Liver (tissue), 9 donors: ENCODE results near the gene ZKSCAN8. TPM values are rescaled to one million over a fixed set of nuclear protein-coding genes. Genes with fewer than 3 reads are reported as not detected.
"Not testable (repeated sequence)": the region's sequence is repeated elsewhere in the genome, so short reads cannot be mapped to it uniquely, and the experiment has no call there.

ENCODE experiments used
- DNase-seq: peaks from one replicate; pipeline ENCODE4 v3.0.0-alpha.2; 2017; ENCODE audit warnings: low spot score
- H3K27ac ChIP-seq, 2 donors: one replicate each; pipeline ENCODE4 v1.7.0; 2013; ENCODE audit warnings: inconsistent platforms in 2 of 2, low read length in 2 of 2, control low read depth in 1 of 2, low read depth in 1 of 2, mild to moderate bottlenecking in 1 of 2
- H3K27me3 ChIP-seq, 4 donors: one replicate each; pipeline versions ENCODE4 v1.6.1 to v1.7.0; 2013; ENCODE audit warnings: low read length in 3 of 4, inconsistent platforms in 1 of 4, mild to moderate bottlenecking in 1 of 4, moderate library complexity in 1 of 4; ENCODE audit not compliant: control insufficient read depth in 4 of 4, insufficient read depth in 4 of 4
- H3K36me3 ChIP-seq, 4 donors: one replicate each; pipeline versions ENCODE4 v1.6.1 to v1.7.0; 2013; ENCODE audit warnings: low read length in 3 of 4, mild to moderate bottlenecking in 3 of 4, low read depth in 1 of 4, moderate library complexity in 1 of 4; ENCODE audit not compliant: control insufficient read depth in 4 of 4, insufficient read depth in 3 of 4
- H3K4me1 ChIP-seq, 4 donors: one replicate each; pipeline versions ENCODE4 v1.6.1 to v1.7.0; 2013; ENCODE audit warnings: low read length in 3 of 4, mild to moderate bottlenecking in 3 of 4, moderate library complexity in 1 of 4; ENCODE audit not compliant: control insufficient read depth in 4 of 4, insufficient read depth in 4 of 4
- H3K4me3 ChIP-seq, 3 donors: one replicate each; pipeline versions ENCODE4 v1.6.1 to v1.7.0; 2013; ENCODE audit warnings: low read length in 3 of 3, control low read depth in 1 of 3, low read depth in 1 of 3, mild to moderate bottlenecking in 1 of 3
- H3K9ac ChIP-seq, 2 donors: one replicate each; pipeline ENCODE4 v1.7.0; 2013; ENCODE audit warnings: low read length in 2 of 2, mild to moderate bottlenecking in 2 of 2, moderate library complexity in 2 of 2, control low read depth in 1 of 2, low read depth in 1 of 2
- H3K9me3 ChIP-seq, 4 donors: one replicate each; pipeline versions ENCODE4 v1.6.1 to v1.7.0; 2013; ENCODE audit warnings: low read length in 3 of 4; ENCODE audit not compliant: control insufficient read depth in 4 of 4
- EGR1 ChIP-seq, 2 donors: IDR thresholded peaks; 2 replicates each; pipeline ENCODE4 v1.6.1; 2016 to 2018; ENCODE audit warnings: antibody characterized with exemption in 2 of 2, low read depth in 2 of 2
- FOXA1 ChIP-seq: IDR thresholded peaks from 2 replicates; pipeline ENCODE4 v1.6.1; 2016; ENCODE audit warnings: antibody characterized with exemption
- FOXA2 ChIP-seq: IDR thresholded peaks from 2 replicates; pipeline ENCODE4 v1.6.1; 2016; ENCODE audit warnings: antibody characterized with exemption
- GABPA ChIP-seq, 2 donors: IDR thresholded peaks in 1 of 2; conservative IDR thresholded peaks in 1 of 2; 2 replicates each; pipeline ENCODE4 v1.6.1; 2016; ENCODE audit warnings: antibody characterized with exemption in 2 of 2, mild to moderate bottlenecking in 1 of 2, moderate library complexity in 1 of 2
- HNF4A ChIP-seq, 2 donors: conservative IDR thresholded peaks; 2 replicates each; pipeline ENCODE4 v1.6.1; 2016; ENCODE audit warnings: antibody characterized with exemption in 2 of 2, mild to moderate bottlenecking in 2 of 2
- HNF4G ChIP-seq: IDR thresholded peaks from 2 replicates; pipeline ENCODE4 v1.6.1; 2016; ENCODE audit warnings: antibody characterized with exemption
- JUND ChIP-seq, 2 donors: IDR thresholded peaks; 2 replicates each; pipeline ENCODE4 v1.6.1; 2016; ENCODE audit warnings: antibody characterized with exemption in 2 of 2
- NR2F2 ChIP-seq: IDR thresholded peaks from 2 replicates; pipeline ENCODE4 v1.6.1; 2016; ENCODE audit warnings: antibody characterized with exemption
- RAD21 ChIP-seq, 2 donors: IDR thresholded peaks; 2 replicates each; pipeline ENCODE4 v1.6.1; 2016; ENCODE audit warnings: antibody characterized with exemption in 2 of 2, mild to moderate bottlenecking in 2 of 2
- RXRA ChIP-seq, 2 donors: IDR thresholded peaks; 2 replicates each; pipeline ENCODE4 v1.6.1; 2017 to 2018; ENCODE audit warnings: antibody characterized with exemption in 2 of 2, mild to moderate bottlenecking in 1 of 2
- SP1 ChIP-seq: IDR thresholded peaks from 2 replicates; pipeline ENCODE4 v1.6.1; 2018; ENCODE audit warnings: antibody characterized with exemption, mild to moderate bottlenecking
- TAF1 ChIP-seq: conservative IDR thresholded peaks from 2 replicates; pipeline ENCODE4 v1.6.1; 2016; ENCODE audit warnings: antibody characterized with exemption, mild to moderate bottlenecking
- YY1 ChIP-seq: IDR thresholded peaks from 2 replicates; pipeline ENCODE4 v1.6.1; 2016; ENCODE audit warnings: antibody characterized with exemption, mild to moderate bottlenecking
- WGBS: extraction: QIAGEN DNeasy Blood & Tissue Kit; methylation state at CpG from one replicate; pipeline ENCODE4 v1.1.7; 2013; 5-methylcytosine and 5-hydroxymethylcytosine counted together
- polyA plus RNA-seq, 2 donors: library from polyadenylated mRNA; stranded (reverse) in 1 of 2; unstranded in 1 of 2; fragments of 200-250 nt in 1 of 2; fragments of >200 nt in 1 of 2; fragmentation: Nextera tagmentation in 1 of 2; extraction: Ambion mirVana in 1 of 2; gene quantifications; one replicate each; pipeline versions ENCODE4 v1.2.1 to v1.2.3, GENCODE V29; 2013 to 2015
- total RNA-seq, 2 donors: library from RNA; depleted of rRNA; stranded (reverse); fragments of >200 nt; gene quantifications; one replicate each; pipeline ENCODE4 v1.2.3, GENCODE V29; 2014
- TF ChIP-seq, protein P1 (sequence below): IDR thresholded peaks from 2 replicates; pipeline ENCODE4 v1.6.1; 2016; ENCODE audit warnings: antibody characterized with exemption
- TF ChIP-seq, protein P2 (sequence below): IDR thresholded peaks from 2 replicates; pipeline ENCODE4 v1.6.1; 2016; ENCODE audit warnings: antibody characterized with exemption
- TF ChIP-seq, protein P3 (sequence below): fragments of 150-350 bp; IDR thresholded peaks from 2 replicates; pipeline ENCODE4 v1.5.1; 2017; ENCODE audit warnings: improper control_type of control experiment, low read depth, low read length; ENCODE audit not compliant: missing input control
- TF ChIP-seq, protein P4 (sequence below): IDR thresholded peaks from 2 replicates; pipeline ENCODE4 v1.6.1; 2016; ENCODE audit warnings: antibody characterized with exemption, mild to moderate bottlenecking
- donor health status: healthy.
- donor health status: healthy.
- donor health status: healthy.
- donor health status: healthy.
- donor health status: healthy.

ZKSCAN8 gene
- total RNA-seq = 10 to 100 TPM; 11.0 to 13.4 TPM
- polyA plus RNA-seq = 1 to 10 TPM; 2.4 to 2.6 TPM

DNA sequence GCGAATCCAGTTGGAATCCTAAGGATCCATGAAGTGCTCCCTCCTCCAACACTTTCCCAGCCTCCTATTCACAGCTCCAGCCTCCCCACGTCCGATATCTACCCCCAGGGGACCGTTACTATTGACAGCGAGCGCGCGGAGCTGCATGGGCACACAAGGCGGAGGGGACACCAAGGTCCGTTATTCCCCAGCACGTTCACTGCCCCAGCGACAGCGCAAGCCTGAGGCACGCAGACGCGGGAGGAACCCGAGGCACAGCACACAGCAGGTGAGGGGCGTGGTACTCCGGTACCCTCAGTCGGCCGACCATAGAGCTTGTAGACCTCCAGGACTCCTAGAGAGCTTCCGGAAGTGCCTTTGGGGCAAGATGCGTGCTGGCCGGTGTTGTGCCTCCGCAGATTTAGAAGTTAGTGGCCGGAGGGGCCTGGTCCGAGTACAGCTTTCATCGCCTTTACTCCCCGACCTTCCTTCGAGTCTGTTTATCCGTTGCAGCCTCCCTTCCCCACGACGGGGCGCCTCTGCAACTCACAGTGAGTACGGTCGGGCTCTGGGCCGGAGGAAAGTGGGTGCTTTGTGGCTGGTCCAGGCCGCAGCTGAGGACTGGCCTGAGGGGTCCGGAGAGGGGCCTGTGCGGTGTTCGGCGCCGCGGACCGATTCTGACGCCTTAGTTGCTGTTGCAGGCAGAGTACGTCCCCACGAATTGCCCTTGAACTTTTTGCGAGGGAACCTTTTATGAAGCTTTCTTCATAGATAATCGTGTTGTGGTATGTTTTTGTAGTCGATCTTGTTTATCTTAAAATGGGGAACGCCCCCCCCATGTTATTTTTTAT is at the start of gene ZKSCAN8:
TSS of gene ZKSCAN8 (plus strand) at position 384 of the 830 bp plus-strand sequence. CDS start 6,525 bp downstream, outside the sequence.
- WGBS = under 1% methylated on average over 52 of the region's 52 CpGs
- Histone ChIP-seq H3K36me3 (peaks cover 0 to 12% (median under 1%) of the 10 kb centered on the region in 4 donors), H3K4me1 (peaks cover 4 to 27% (median 17%) of the 10 kb centered on the region in 4 donors), H3K27me3 (no peaks in the 10 kb centered on the region), H3K9ac (peak within 1 kb of the TSS; percentile 66 to 84), H3K27ac (peak within 1 kb of the TSS; percentile 38 to 64), H3K4me3 (peak within 1 kb of the TSS; percentile 74 to 93 (median 89)), H3K9me3 (no peaks in the 10 kb centered on the region)
- peak; percentile 83 for DNase-seq
- TF ChIP-seq, protein P1, sequence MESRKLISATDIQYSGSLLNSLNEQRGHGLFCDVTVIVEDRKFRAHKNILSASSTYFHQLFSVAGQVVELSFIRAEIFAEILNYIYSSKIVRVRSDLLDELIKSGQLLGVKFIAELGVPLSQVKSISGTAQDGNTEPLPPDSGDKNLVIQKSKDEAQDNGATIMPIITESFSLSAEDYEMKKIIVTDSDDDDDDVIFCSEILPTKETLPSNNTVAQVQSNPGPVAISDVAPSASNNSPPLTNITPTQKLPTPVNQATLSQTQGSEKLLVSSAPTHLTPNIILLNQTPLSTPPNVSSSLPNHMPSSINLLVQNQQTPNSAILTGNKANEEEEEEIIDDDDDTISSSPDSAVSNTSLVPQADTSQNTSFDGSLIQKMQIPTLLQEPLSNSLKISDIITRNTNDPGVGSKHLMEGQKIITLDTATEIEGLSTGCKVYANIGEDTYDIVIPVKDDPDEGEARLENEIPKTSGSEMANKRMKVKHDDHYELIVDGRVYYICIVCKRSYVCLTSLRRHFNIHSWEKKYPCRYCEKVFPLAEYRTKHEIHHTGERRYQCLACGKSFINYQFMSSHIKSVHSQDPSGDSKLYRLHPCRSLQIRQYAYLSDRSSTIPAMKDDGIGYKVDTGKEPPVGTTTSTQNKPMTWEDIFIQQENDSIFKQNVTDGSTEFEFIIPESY = peak; percentile 71
- TF ChIP-seq FOXA2 (no peak), TAF1 (peak; percentile 91), EGR1 (IDR thresholded peaks at IDR 0.05; ENCODE audit: low read depth in 2 of 2) (no peak), FOXA1 (no peak), GABPA (IDR thresholded peaks at IDR 0.05 in 1 of 2, conservative IDR thresholded peaks at IDR 0.05 in 1 of 2) (peak; percentile 85 to 94), RAD21 (IDR thresholded peaks at IDR 0.05) (peak; percentile 24 to 58), SP1 (peak; percentile 30), YY1 (peak; percentile 87), NR2F2 (no peak), HNF4G (no peak), RXRA (IDR thresholded peaks at IDR 0.05) (peak; percentile 27 to 43), JUND (IDR thresholded peaks at IDR 0.05) (peak in 1 of 2 donors; percentile 16), HNF4A (conservative IDR thresholded peaks at IDR 0.05) (peak; percentile 25)
- TF ChIP-seq, protein P2, sequence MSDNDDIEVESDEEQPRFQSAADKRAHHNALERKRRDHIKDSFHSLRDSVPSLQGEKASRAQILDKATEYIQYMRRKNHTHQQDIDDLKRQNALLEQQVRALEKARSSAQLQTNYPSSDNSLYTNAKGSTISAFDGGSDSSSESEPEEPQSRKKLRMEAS = peak; percentile 83
- TF ChIP-seq, protein P3, sequence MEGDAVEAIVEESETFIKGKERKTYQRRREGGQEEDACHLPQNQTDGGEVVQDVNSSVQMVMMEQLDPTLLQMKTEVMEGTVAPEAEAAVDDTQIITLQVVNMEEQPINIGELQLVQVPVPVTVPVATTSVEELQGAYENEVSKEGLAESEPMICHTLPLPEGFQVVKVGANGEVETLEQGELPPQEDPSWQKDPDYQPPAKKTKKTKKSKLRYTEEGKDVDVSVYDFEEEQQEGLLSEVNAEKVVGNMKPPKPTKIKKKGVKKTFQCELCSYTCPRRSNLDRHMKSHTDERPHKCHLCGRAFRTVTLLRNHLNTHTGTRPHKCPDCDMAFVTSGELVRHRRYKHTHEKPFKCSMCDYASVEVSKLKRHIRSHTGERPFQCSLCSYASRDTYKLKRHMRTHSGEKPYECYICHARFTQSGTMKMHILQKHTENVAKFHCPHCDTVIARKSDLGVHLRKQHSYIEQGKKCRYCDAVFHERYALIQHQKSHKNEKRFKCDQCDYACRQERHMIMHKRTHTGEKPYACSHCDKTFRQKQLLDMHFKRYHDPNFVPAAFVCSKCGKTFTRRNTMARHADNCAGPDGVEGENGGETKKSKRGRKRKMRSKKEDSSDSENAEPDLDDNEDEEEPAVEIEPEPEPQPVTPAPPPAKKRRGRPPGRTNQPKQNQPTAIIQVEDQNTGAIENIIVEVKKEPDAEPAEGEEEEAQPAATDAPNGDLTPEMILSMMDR = no peak
- TF ChIP-seq, protein P4, sequence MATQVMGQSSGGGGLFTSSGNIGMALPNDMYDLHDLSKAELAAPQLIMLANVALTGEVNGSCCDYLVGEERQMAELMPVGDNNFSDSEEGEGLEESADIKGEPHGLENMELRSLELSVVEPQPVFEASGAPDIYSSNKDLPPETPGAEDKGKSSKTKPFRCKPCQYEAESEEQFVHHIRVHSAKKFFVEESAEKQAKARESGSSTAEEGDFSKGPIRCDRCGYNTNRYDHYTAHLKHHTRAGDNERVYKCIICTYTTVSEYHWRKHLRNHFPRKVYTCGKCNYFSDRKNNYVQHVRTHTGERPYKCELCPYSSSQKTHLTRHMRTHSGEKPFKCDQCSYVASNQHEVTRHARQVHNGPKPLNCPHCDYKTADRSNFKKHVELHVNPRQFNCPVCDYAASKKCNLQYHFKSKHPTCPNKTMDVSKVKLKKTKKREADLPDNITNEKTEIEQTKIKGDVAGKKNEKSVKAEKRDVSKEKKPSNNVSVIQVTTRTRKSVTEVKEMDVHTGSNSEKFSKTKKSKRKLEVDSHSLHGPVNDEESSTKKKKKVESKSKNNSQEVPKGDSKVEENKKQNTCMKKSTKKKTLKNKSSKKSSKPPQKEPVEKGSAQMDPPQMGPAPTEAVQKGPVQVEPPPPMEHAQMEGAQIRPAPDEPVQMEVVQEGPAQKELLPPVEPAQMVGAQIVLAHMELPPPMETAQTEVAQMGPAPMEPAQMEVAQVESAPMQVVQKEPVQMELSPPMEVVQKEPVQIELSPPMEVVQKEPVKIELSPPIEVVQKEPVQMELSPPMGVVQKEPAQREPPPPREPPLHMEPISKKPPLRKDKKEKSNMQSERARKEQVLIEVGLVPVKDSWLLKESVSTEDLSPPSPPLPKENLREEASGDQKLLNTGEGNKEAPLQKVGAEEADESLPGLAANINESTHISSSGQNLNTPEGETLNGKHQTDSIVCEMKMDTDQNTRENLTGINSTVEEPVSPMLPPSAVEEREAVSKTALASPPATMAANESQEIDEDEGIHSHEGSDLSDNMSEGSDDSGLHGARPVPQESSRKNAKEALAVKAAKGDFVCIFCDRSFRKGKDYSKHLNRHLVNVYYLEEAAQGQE = no peak

DNA sequence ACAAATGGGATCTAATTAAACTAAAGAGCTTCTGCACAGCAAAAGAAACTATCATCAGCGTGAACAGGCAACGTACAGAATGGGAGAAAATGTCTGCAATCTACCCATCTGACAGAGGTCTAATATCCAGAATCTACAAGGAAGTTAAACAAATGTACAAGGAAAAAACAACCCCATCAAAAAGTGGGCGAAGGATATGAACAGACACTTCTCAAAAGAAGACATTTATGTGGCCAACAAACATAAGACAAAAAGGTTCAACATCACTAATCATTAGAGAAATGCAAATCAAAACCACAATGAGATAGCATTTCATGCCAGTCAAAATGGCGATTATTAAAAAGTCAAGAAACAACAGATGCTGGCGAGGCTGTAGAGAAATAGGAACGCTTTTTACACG is 39.5 kb upstream of the ZKSCAN8 start:
- not testable (repeated sequence) for H3K4me1 ChIP-seq, H3K9ac ChIP-seq, H3K4me3 ChIP-seq, H3K27me3 ChIP-seq, H3K36me3 ChIP-seq, H3K9me3 ChIP-seq, H3K27ac ChIP-seq, DNase-seq
- 80% methylated on average over 7 of the region's 7 CpGs for WGBS

DNA sequence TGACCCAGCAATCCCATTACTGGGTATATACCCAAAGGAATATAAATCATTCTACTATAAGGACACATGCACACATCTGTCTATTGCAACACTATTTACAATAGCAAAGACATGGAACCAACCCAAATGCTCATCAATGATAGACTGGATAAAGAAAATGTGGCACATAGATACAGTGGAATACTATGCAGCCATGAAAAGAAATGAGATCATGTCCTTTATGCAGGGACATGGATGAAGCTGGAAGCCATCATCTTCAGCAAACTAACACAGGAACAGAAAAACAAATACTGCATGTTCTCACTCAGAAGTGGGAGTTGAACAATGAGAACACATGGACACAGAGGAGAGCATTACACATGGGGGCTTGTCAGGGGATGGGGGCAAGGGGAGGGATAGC is 39.0 kb upstream of the ZKSCAN8 start:
- not testable (repeated sequence) for H3K4me3 ChIP-seq, H3K27ac ChIP-seq, H3K9me3 ChIP-seq, H3K36me3 ChIP-seq, H3K27me3 ChIP-seq, H3K4me1 ChIP-seq, DNase-seq, H3K9ac ChIP-seq
